ENCODE data around the gene SSR2. TPM values are rescaled to one million over a fixed set of nuclear protein-coding genes. Genes with fewer than 3 reads are reported as not detected.

SSR2 gene
- total and polyA plus RNA-seq, 2 donors, result 213 to 252 TPM

DNA sequence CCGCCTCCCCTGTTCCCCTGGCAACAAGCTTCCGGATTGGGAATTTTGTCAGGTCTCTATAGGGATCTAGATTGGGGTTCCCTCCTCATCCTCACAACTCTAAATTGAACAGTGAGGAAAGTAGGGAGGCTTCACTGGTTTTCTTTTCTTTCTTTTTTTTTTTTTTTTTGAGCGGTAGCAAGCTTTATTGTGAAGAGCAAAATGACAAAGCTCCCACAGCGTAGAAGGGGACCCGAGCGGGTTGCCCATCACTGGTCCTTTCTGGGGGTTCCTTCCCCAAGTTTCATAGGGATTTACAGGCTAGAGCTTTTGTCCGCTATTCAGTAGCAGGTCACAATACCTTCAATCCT lies 52.7 kb downstream of the SSR2 start:
- H3K27ac ChIP-seq (ENCODE audit: low read depth), result no peak overlapping the region
- WGBS, result 74% methylated on average over 7 of the region's 7 CpGs
- H3K4me1 ChIP-seq (ENCODE audit: insufficient read depth), result no peaks in the 10 kb centered on the region
- DNase-seq (ENCODE audit: extremely low spot score), result no peak
- H3K36me3 ChIP-seq (ENCODE audit: insufficient read depth), result peaks cover 4% of the 10 kb centered on the region
- no peak overlapping the region for H3K4me3 ChIP-seq (ENCODE audit: low read depth, low read length)

DNA sequence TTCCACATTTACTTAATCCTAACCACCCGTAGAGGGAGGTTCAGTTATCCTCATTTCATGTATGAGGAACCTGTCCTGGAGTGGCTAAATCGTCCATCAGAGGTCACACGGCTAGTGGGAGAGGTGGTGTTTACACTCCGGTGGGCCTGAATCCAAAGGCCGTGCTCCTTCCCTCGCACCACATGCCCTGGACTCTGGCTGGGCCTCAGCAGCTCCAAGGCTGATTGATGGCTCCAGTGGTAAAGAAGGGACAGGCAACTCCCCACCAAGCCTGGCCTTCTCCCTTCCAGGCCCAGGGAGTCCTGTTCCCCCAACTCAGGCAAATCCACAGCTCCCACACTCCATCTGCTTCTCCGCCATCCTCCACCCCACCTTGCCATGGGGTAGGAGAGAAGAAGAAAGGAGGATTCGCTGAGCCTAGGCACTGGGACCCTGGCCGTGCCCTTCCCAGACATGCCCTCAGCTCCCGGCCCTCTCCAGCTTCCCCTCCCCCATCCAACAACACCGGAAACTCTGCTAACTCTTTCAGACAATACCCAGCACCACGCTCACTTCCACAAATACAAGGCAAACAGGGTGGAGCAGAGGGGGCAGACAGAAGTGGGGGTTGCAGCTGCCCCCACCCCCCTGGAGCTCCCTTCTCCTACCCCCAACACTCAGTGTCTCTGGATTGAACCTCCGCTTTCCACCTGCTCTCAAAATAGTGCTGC lies 53.3 kb downstream of the SSR2 start:
- no peak overlapping the region for H3K4me3 ChIP-seq (ENCODE audit: low read depth, low read length)
- H3K27ac ChIP-seq (ENCODE audit: low read depth), result no peak overlapping the region
- peaks cover 4% of the 10 kb centered on the region for H3K36me3 ChIP-seq (ENCODE audit: insufficient read depth)
- WGBS, result 36% methylated on average over 13 of the region's 13 CpGs
- DNase-seq (ENCODE audit: extremely low spot score), result no peak
- no peaks in the 10 kb centered on the region for H3K4me1 ChIP-seq (ENCODE audit: insufficient read depth)

DNA sequence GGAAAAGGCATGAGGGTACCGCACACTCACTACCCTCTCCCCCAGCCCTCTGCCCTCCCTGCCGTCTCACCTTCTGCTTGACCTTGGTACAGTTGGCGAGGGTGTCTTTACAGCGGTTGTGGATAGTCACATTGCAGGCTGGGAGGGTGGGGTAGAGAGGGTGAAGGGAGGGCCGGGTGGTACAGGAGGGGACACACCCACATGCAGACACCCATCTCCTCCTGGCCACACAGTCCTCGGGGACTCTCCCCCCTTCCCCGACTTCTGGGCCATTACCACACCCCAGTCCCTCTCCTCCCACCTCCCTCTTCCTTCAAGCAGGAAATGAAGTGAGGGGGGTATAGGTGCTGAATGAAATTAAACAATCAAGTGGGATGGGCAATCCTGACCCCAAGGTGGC lies 54.0 kb downstream of the SSR2 start:
- 56% methylated on average over 7 of the region's 7 CpGs for WGBS
- DNase-seq (ENCODE audit: extremely low spot score), result no peak
- H3K36me3 ChIP-seq (ENCODE audit: insufficient read depth), result peaks cover 4% of the 10 kb centered on the region
- H3K27ac ChIP-seq (ENCODE audit: low read depth), result no peak overlapping the region
- H3K4me3 ChIP-seq (ENCODE audit: low read depth, low read length), result no peak overlapping the region
- no peaks in the 10 kb centered on the region for H3K4me1 ChIP-seq (ENCODE audit: insufficient read depth)

DNA sequence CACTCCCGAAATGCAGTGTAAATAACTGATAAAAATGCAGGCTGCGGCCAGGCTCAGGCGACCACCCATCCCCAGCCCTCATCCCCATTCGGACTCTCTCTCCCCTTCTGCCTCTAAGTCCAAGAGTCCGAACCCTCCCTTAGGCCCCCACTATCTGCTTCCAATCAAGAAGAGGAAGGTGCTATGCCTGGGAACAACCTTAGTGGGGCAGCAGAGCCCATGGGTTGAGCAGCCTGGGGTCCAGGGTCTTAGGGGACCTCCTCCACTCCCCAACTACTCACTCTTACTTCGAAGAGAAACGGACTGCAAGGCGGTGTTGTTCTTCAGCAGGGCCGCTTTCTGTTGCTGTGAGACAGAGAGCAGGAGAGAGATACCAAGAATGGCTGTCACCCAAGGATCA lies 54.6 kb downstream of the SSR2 start:
- no peak for DNase-seq (ENCODE audit: extremely low spot score)
- 62% methylated on average over 9 of the region's 9 CpGs for WGBS
- no peak overlapping the region for H3K27ac ChIP-seq (ENCODE audit: low read depth)
- peaks cover 6% of the 10 kb centered on the region for H3K36me3 ChIP-seq (ENCODE audit: insufficient read depth)
- H3K4me1 ChIP-seq (ENCODE audit: insufficient read depth), result no peaks in the 10 kb centered on the region
- no peak overlapping the region for H3K4me3 ChIP-seq (ENCODE audit: low read depth, low read length)

DNA sequence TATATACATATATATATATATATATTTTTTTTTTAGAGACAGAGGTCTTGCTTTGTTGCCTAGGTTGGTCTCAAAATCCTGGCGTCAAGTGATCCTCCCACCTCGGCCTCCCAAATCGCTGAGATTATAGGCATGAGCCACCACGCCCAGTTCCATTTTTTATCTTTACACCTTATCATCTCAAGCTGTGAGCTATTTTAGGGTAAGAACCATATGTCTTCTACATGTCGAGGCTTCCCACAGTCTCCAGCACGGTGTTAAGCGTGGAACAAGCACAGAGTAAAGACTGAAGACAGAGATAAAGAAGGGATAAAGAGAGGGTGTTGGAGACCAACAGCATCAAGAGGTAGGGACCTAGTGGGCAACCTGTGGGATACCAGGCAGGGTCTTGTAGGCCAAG lies 56.6 kb downstream of the SSR2 start:
- H3K27ac ChIP-seq (ENCODE audit: low read depth), result no peak overlapping the region
- no peak for DNase-seq (ENCODE audit: extremely low spot score)
- whole genome bisulfite sequencing, result 78% methylated on average over 7 of the region's 7 CpGs
- peaks cover 6% of the 10 kb centered on the region for H3K36me3 ChIP-seq (ENCODE audit: insufficient read depth)
- no peaks in the 10 kb centered on the region for H3K4me1 ChIP-seq (ENCODE audit: insufficient read depth)
- H3K4me3 ChIP-seq (ENCODE audit: low read depth, low read length), result no peak overlapping the region

DNA sequence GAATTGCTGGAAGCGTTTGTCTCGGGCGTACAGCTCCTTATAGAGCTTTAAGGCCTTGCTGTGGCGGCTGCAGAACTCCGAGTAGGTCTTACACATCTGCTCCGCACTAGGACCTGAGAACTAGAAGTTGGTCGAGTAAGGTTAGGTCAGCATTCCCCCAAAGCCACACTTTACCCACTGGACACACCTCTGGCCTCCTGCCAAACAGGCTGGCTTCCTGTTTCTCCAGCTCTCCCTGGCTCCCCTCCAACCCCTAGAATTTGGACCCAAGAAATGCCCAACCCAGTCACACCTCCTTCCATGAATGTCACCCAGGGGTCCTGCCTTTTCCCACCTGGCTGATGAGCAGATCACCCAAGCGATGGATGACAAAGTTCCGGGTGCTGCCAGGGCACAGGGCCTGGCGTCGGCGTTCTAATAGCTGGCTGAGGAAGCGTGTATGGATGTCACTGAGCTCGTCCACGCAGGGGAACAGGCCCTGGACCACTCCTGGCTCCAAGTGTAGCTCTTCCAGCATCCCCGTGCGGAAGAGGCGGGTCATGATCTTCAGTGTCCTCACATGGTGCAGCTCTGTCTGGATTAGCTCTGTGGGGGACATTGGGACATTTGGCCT lies 58.0 kb downstream of the SSR2 start:
- Histone ChIP-seq H3K27ac (ENCODE audit: low read depth) (no peak overlapping the region), H3K4me1 (ENCODE audit: insufficient read depth) (no peaks in the 10 kb centered on the region), H3K4me3 (ENCODE audit: low read depth, low read length) (no peak overlapping the region), H3K36me3 (ENCODE audit: insufficient read depth) (peaks cover 6% of the 10 kb centered on the region)
- DNase-seq (ENCODE audit: extremely low spot score), result no peak
- WGBS, result 83% methylated on average over 18 of the region's 18 CpGs

DNA sequence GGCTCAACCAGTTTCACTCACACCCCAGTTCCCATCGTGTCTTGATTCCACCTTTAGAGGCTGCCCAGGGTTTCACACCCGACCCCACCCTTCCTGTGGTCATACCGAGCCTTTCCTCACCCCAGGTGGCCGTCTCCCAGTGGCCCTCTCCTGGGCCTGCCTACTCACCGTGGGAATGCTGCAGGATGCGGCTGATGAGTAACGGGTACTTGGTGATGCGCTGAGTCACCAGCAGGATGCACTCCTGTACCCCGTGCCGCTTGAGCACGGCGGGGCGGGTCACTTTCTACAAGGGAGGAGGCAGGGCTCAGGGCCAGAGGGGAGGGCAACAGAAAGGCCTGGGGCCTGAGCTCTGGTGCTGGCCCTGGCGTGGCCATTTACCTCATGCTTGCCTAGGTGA lies 58.8 kb downstream of the SSR2 start:
- no peak overlapping the region for H3K27ac ChIP-seq (ENCODE audit: low read depth)
- peaks cover 6% of the 10 kb centered on the region for H3K36me3 ChIP-seq (ENCODE audit: insufficient read depth)
- no peak for DNase-seq (ENCODE audit: extremely low spot score)
- H3K4me1 ChIP-seq (ENCODE audit: insufficient read depth), result no peaks in the 10 kb centered on the region
- H3K4me3 ChIP-seq (ENCODE audit: low read depth, low read length), result no peak overlapping the region
- WGBS, result 63% methylated on average over 14 of the region's 14 CpGs

DNA sequence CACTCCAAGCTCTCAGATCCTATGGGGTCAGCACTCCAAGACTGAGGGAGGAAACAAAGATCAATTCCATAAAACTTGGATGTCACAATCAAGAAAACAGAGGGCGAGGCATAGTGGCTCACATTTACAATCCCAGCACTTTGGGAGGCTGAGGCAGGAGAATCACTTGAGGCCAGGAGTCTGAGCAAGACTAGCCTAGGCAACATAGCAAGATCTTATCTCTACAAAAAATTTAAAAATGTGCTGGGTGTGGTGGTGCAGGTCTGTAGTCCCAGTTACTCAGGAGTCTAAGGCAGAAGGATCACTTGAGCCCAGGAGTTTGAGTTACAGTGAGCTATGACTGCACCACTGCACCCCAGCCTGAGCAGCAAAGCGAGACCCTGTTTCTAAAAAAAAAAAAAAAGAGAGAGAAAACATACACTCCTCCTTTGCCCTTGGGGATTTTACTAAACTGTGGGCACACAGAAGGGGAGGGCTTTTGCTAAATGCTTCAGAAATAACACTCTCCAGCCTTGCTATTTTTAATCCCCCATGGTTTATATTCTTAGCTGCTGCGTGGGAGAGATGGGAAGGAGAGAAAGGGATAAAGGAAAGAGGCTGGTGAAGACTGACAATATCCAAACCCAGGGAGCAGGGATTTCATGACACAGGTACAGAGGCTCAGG lies 60.5 kb downstream of the SSR2 start:
- H3K4me1 ChIP-seq (ENCODE audit: insufficient read depth), result no peaks in the 10 kb centered on the region
- 73% methylated on average over 3 of the region's 3 CpGs for WGBS

More for the DNA sequence above, 60.5 kb downstream of the SSR2 start:
- H3K36me3 ChIP-seq (ENCODE audit: insufficient read depth), result peaks cover 5% of the 10 kb centered on the region
- H3K27ac ChIP-seq (ENCODE audit: low read depth), result no peak overlapping the region
- no peak for DNase-seq (ENCODE audit: extremely low spot score)
- no peak overlapping the region for H3K4me3 ChIP-seq (ENCODE audit: low read depth, low read length)

Other genes with a start within 250 kb of the SSR2 start
- gene GON4L, start 163.7 kb downstream of the SSR2 start, total RNA-seq, result 51.7 TPM
- 17.6 TPM for gene GON4L, start 163.7 kb downstream of the SSR2 start, polyA plus RNA-seq
- gene SYT11, start 161.4 kb downstream of the SSR2 start, total RNA-seq, result 36.4 TPM
- 21.1 TPM for gene SYT11, start 161.4 kb downstream of the SSR2 start, polyA plus RNA-seq
- gene RIT1, start 109.6 kb downstream of the SSR2 start, total RNA-seq, result 39.4 TPM
- gene RIT1, start 109.6 kb downstream of the SSR2 start, polyA plus RNA-seq, result 24.9 TPM
- 45.0 TPM for gene KHDC4, start 86.5 kb downstream of the SSR2 start, total RNA-seq
- gene KHDC4, start 86.5 kb downstream of the SSR2 start, polyA plus RNA-seq, result 24.4 TPM
- gene RXFP4, start 79.3 kb downstream of the SSR2 start, total RNA-seq, result not detected
- 0.18 TPM for gene RXFP4, start 79.3 kb downstream of the SSR2 start, polyA plus RNA-seq
- 63.3 TPM for gene ARHGEF2, start 42.4 kb downstream of the SSR2 start, total RNA-seq
- 40.5 TPM for gene ARHGEF2, start 42.4 kb downstream of the SSR2 start, polyA plus RNA-seq
- gene UBQLN4, start 32.8 kb upstream of the SSR2 start, total RNA-seq, result 13.2 TPM
- gene UBQLN4, start 32.8 kb upstream of the SSR2 start, polyA plus RNA-seq, result 30.3 TPM
- 28.9 TPM for gene LAMTOR2, start 33.8 kb upstream of the SSR2 start, total RNA-seq
- gene LAMTOR2, start 33.8 kb upstream of the SSR2 start, polyA plus RNA-seq, result 91.1 TPM
- 11.9 TPM for gene RAB25, start 40.2 kb upstream of the SSR2 start, total RNA-seq
- 28.2 TPM for gene RAB25, start 40.2 kb upstream of the SSR2 start, polyA plus RNA-seq
- gene MEX3A, start 61.5 kb upstream of the SSR2 start, total RNA-seq, result 7.2 TPM
- gene MEX3A, start 61.5 kb upstream of the SSR2 start, polyA plus RNA-seq, result 0.76 TPM
- 224 TPM for gene LMNA, start 93.8 kb upstream of the SSR2 start, total RNA-seq
- 306 TPM for gene LMNA, start 93.8 kb upstream of the SSR2 start, polyA plus RNA-seq
- gene SEMA4A, start 132.6 kb upstream of the SSR2 start, total RNA-seq, result 7.3 TPM
- 7.0 TPM for gene SEMA4A, start 132.6 kb upstream of the SSR2 start, polyA plus RNA-seq
- gene SLC25A44, start 173.2 kb upstream of the SSR2 start, total RNA-seq, result 5.7 TPM
- 13.9 TPM for gene SLC25A44, start 173.2 kb upstream of the SSR2 start, polyA plus RNA-seq
- 36.9 TPM for gene PMF1, start 192.1 kb upstream of the SSR2 start, total RNA-seq
- gene PMF1, start 192.1 kb upstream of the SSR2 start, polyA plus RNA-seq, result 65.6 TPM
- 0.42 TPM for gene BGLAP, start 221.2 kb upstream of the SSR2 start, total RNA-seq
- gene BGLAP, start 221.2 kb upstream of the SSR2 start, polyA plus RNA-seq, result 0.68 TPM
- gene PAQR6, start 227.1 kb upstream of the SSR2 start, total RNA-seq, result 0.79 TPM
- gene PAQR6, start 227.1 kb upstream of the SSR2 start, polyA plus RNA-seq, result 1.5 TPM

Measured in urinary bladder (tissue), 4 donors.